ENCODE measurements around the gene TOP2B.

Gene TOP2B

DNA sequence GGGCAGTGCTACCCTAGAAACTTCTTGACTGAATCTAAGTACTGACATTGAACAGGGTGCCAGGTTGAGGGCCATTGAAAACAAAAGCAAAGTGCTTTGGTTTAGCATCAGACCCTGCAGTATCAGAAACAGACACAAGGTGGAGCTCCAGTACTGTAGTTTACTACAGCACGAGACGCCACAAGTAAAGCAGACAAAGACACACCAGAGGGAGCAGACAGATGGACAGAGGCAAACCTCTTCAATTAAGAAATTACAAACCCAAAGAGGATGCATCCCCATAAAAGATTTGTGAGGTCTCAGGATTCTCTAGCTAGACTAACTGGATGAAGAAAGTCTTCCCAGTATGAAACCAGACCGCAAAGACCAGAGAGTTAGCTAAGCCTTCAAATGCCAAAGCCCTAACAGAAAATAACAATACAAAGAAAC lies 16.6 kb downstream of the TOP2B start:
- H2AFZ ChIP-seq (ENCODE audit: low read length) = no peak overlapping the region
- peaks cover 0 to 31% of the 10 kb centered on the region in 2 donors for H3K36me3 ChIP-seq (replicated peaks in 1 of 2; ENCODE audit: control insufficient read depth in 2 of 2, insufficient read depth in 2 of 2, low read length in 2 of 2)
- peaks cover 0 to 31% of the 10 kb centered on the region in 2 donors for H3K9me3 ChIP-seq (replicated peaks in 1 of 2; ENCODE audit: control insufficient read depth in 2 of 2, insufficient read depth in 1 of 2, low read depth in 1 of 2, low read length in 2 of 2)
- H3K9ac ChIP-seq (ENCODE audit: low read depth, low read length, poor library complexity) = no peak overlapping the region
- no peak overlapping the region for H3K23ac ChIP-seq (ENCODE audit: low read depth, low read length, poor library complexity)
- no peak overlapping the region for H3K4me2 ChIP-seq (ENCODE audit: insufficient read depth, low read length, poor library complexity, severe bottlenecking)
- H3K79me1 ChIP-seq (ENCODE audit: low read depth, low read length) = peaks cover 3% of the 10 kb centered on the region
- H2BK15ac ChIP-seq (ENCODE audit: low read length) = no peak overlapping the region
- H2BK5ac ChIP-seq (ENCODE audit: low read length) = no peak overlapping the region
- no peak overlapping the region for H2BK12ac ChIP-seq (ENCODE audit: low read length)
- no CpG with 5 or more reads among the region's 3 CpGs for WGBS, 2 donors (ENCODE audit: extremely low coverage in 2 of 2, insufficient read length in 2 of 2, insufficient replicate concordance in 1 of 2)
- no peak overlapping the region for H3K27ac ChIP-seq (replicated peaks; ENCODE audit: low read length)
- H2BK120ac ChIP-seq (ENCODE audit: low read depth, low read length) = no peak overlapping the region
- DNase-seq (ENCODE audit: low spot score) = peak; percentile 86
- H3K14ac ChIP-seq (ENCODE audit: low read length) = no peak overlapping the region
- H3K4ac ChIP-seq (ENCODE audit: low read length) = no peak overlapping the region
- H3K4me3 ChIP-seq (ENCODE audit: low read length in 2 of 2) = no peak overlapping the region
- no peaks in the 10 kb centered on the region for H3K4me1 ChIP-seq (ENCODE audit: control insufficient read depth in 2 of 2, insufficient read depth in 1 of 2, low read depth in 1 of 2, low read length in 2 of 2)
- no peaks in the 10 kb centered on the region for H3K27me3 ChIP-seq (ENCODE audit: control insufficient read depth in 3 of 3, insufficient read depth in 3 of 3, low read depth in 1 of 3, low read length in 3 of 3)
- H2AK5ac ChIP-seq (ENCODE audit: low read depth, low read length) = no peak overlapping the region
- no peak overlapping the region for H3K18ac ChIP-seq (ENCODE audit: low read length)
- no peak overlapping the region for H4K91ac ChIP-seq (ENCODE audit: low read depth, low read length, poor library complexity)
- no peak overlapping the region for H4K8ac ChIP-seq (ENCODE audit: low read depth, low read length)

DNA sequence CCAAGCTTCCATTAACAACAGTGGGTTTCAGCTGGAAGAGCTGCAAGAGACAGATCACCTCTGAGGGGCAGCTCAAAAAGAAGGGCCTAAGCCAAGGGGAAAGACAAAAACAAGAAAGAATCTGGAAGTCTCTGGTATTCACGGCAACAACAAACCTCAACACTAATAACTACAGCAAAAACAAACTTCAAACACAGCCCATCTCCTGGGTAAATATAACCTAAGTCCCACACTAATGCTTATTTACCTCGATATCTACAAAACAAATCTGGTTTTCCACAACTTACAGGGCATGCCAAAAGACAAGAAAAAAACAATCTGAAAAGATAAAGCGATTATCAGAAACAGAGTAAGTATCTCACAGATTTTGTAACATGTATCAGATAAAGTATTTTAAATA lies 29.7 kb downstream of the TOP2B start:
- H2BK120ac ChIP-seq (ENCODE audit: low read depth, low read length) = no peak overlapping the region
- no peak overlapping the region for H2BK5ac ChIP-seq (ENCODE audit: low read length)
- H4K8ac ChIP-seq (ENCODE audit: low read depth, low read length) = no peak overlapping the region
- peaks cover 6 to 99% of the 10 kb centered on the region in 2 donors for H3K36me3 ChIP-seq (replicated peaks in 1 of 2; ENCODE audit: control insufficient read depth in 2 of 2, insufficient read depth in 2 of 2, low read length in 2 of 2)
- H2BK15ac ChIP-seq (ENCODE audit: low read length) = no peak overlapping the region
- no peak for DNase-seq (ENCODE audit: low spot score)
- no peak overlapping the region for H3K9ac ChIP-seq (ENCODE audit: low read depth, low read length, poor library complexity)
- no peak overlapping the region for H2AK5ac ChIP-seq (ENCODE audit: low read depth, low read length)
- H3K18ac ChIP-seq (ENCODE audit: low read length) = no peak overlapping the region
- H3K4me2 ChIP-seq (ENCODE audit: insufficient read depth, low read length, poor library complexity, severe bottlenecking) = no peak overlapping the region
- H4K91ac ChIP-seq (ENCODE audit: low read depth, low read length, poor library complexity) = no peak overlapping the region
- H3K4me1 ChIP-seq (ENCODE audit: control insufficient read depth in 2 of 2, insufficient read depth in 1 of 2, low read depth in 1 of 2, low read length in 2 of 2) = no peaks in the 10 kb centered on the region
- no peak overlapping the region for H3K4ac ChIP-seq (ENCODE audit: low read length)
- H3K27ac ChIP-seq (replicated peaks; ENCODE audit: low read length) = no peak overlapping the region
- H3K9me3 ChIP-seq (replicated peaks in 1 of 2; ENCODE audit: control insufficient read depth in 2 of 2, insufficient read depth in 1 of 2, low read depth in 1 of 2, low read length in 2 of 2) = no peaks in the 10 kb centered on the region
- no peak overlapping the region for H3K4me3 ChIP-seq (ENCODE audit: low read length in 2 of 2)
- no CpG with 5 or more reads among the region's 3 CpGs for WGBS, 2 donors (ENCODE audit: extremely low coverage in 2 of 2, insufficient read length in 2 of 2, insufficient replicate concordance in 1 of 2)
- no peak overlapping the region for H3K14ac ChIP-seq (ENCODE audit: low read length)
- no peaks in the 10 kb centered on the region for H3K27me3 ChIP-seq (ENCODE audit: control insufficient read depth in 3 of 3, insufficient read depth in 3 of 3, low read depth in 1 of 3, low read length in 3 of 3)
- no peak overlapping the region for H2AFZ ChIP-seq (ENCODE audit: low read length)
- H2BK12ac ChIP-seq (ENCODE audit: low read length) = no peak overlapping the region
- H3K79me1 ChIP-seq (ENCODE audit: low read depth, low read length) = no peaks in the 10 kb centered on the region
- H3K23ac ChIP-seq (ENCODE audit: low read depth, low read length, poor library complexity) = no peak overlapping the region

DNA sequence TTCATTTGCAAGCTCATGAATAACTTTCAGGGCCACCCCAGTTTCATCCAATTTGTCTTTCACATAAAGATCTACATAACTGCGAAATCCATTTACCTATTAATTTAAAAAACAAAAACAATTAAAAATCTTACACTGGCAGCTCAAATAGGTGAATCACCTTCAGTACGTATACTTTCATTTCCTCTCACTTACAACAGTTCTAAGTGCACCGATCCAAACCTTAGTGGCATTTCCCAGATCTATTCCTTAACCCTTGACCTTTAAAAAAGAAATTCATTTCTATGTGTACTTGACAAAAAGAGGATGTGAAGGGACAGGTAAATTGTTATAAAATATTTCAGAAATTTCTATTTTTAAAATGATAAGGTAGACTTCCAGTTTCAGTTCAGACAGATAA lies 30.8 kb downstream of the TOP2B start:
- no peak overlapping the region for H3K4ac ChIP-seq (ENCODE audit: low read length)
- no peak overlapping the region for H2BK12ac ChIP-seq (ENCODE audit: low read length)
- no peaks in the 10 kb centered on the region for H3K27me3 ChIP-seq (ENCODE audit: control insufficient read depth in 3 of 3, insufficient read depth in 3 of 3, low read depth in 1 of 3, low read length in 3 of 3)
- H3K79me1 ChIP-seq (ENCODE audit: low read depth, low read length) = no peaks in the 10 kb centered on the region
- no peak overlapping the region for H2BK15ac ChIP-seq (ENCODE audit: low read length)
- H3K23ac ChIP-seq (ENCODE audit: low read depth, low read length, poor library complexity) = no peak overlapping the region
- H2BK5ac ChIP-seq (ENCODE audit: low read length) = no peak overlapping the region
- no peak overlapping the region for H2BK120ac ChIP-seq (ENCODE audit: low read depth, low read length)
- no peaks in the 10 kb centered on the region for H3K4me1 ChIP-seq (ENCODE audit: control insufficient read depth in 2 of 2, insufficient read depth in 1 of 2, low read depth in 1 of 2, low read length in 2 of 2)
- no peak overlapping the region for H2AK5ac ChIP-seq (ENCODE audit: low read depth, low read length)
- no peak overlapping the region for H4K8ac ChIP-seq (ENCODE audit: low read depth, low read length)
- DNase-seq (ENCODE audit: low spot score) = no peak
- no peak overlapping the region for H3K27ac ChIP-seq (replicated peaks; ENCODE audit: low read length)
- H4K91ac ChIP-seq (ENCODE audit: low read depth, low read length, poor library complexity) = no peak overlapping the region
- 100% methylated on average over 1 of the region's 3 CpGs; no CpG with 5 or more reads in 1 of the 2 donors for WGBS, 2 donors (ENCODE audit: extremely low coverage in 2 of 2, insufficient read length in 2 of 2, insufficient replicate concordance in 1 of 2)
- H3K36me3 ChIP-seq (replicated peaks in 1 of 2; ENCODE audit: control insufficient read depth in 2 of 2, insufficient read depth in 2 of 2, low read length in 2 of 2) = peaks cover 6 to 100% of the 10 kb centered on the region in 2 donors
- no peak overlapping the region for H3K9ac ChIP-seq (ENCODE audit: low read depth, low read length, poor library complexity)
- no peak overlapping the region for H3K4me2 ChIP-seq (ENCODE audit: insufficient read depth, low read length, poor library complexity, severe bottlenecking)
- no peak overlapping the region for H2AFZ ChIP-seq (ENCODE audit: low read length)
- H3K14ac ChIP-seq (ENCODE audit: low read length) = no peak overlapping the region
- no peak overlapping the region for H3K18ac ChIP-seq (ENCODE audit: low read length)
- H3K4me3 ChIP-seq (ENCODE audit: low read length in 2 of 2) = no peak overlapping the region
- H3K9me3 ChIP-seq (replicated peaks in 1 of 2; ENCODE audit: control insufficient read depth in 2 of 2, insufficient read depth in 1 of 2, low read depth in 1 of 2, low read length in 2 of 2) = no peaks in the 10 kb centered on the region

DNA sequence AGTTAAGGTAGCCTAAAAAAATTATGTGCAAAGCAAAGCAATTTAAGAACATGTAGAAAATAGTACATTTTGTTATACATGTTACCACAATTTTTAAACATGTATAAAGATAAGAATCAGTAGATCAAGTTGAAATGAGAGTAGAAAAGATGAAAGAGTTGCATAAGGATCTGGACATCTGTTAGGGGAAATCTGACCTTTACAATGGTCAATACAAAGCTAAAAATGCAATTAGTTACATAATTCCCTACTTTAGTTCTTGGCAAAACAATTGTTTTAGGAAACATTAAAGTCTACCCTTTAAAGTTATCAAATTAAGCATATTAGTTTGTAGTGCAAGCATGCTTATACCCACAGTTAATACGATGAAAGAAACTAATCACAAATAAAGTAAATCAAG lies 32.7 kb downstream of the TOP2B start:
- Histone ChIP-seq H3K27ac (replicated peaks; ENCODE audit: low read length) (no peak overlapping the region), H3K27me3 (ENCODE audit: control insufficient read depth in 3 of 3, insufficient read depth in 3 of 3, low read depth in 1 of 3, low read length in 3 of 3) (no peaks in the 10 kb centered on the region), H2AK5ac (ENCODE audit: low read depth, low read length) (no peak overlapping the region), H3K23ac (ENCODE audit: low read depth, low read length, poor library complexity) (no peak overlapping the region), H2BK15ac (ENCODE audit: low read length) (no peak overlapping the region), H3K4me2 (ENCODE audit: insufficient read depth, low read length, poor library complexity, severe bottlenecking) (no peak overlapping the region), H3K14ac (ENCODE audit: low read length) (no peak overlapping the region), H4K91ac (ENCODE audit: low read depth, low read length, poor library complexity) (no peak overlapping the region), H3K18ac (ENCODE audit: low read length) (no peak overlapping the region), H3K79me1 (ENCODE audit: low read depth, low read length) (no peaks in the 10 kb centered on the region), H2BK12ac (ENCODE audit: low read length) (no peak overlapping the region), H4K8ac (ENCODE audit: low read depth, low read length) (no peak overlapping the region), H2AFZ (ENCODE audit: low read length) (no peak overlapping the region), H3K36me3 (replicated peaks in 1 of 2; ENCODE audit: control insufficient read depth in 2 of 2, insufficient read depth in 2 of 2, low read length in 2 of 2) (peaks cover 10 to 100% of the 10 kb centered on the region in 2 donors), H3K9ac (ENCODE audit: low read depth, low read length, poor library complexity) (no peak overlapping the region), H3K4me1 (ENCODE audit: control insufficient read depth in 2 of 2, insufficient read depth in 1 of 2, low read depth in 1 of 2, low read length in 2 of 2) (no peaks in the 10 kb centered on the region), H3K9me3 (replicated peaks in 1 of 2; ENCODE audit: control insufficient read depth in 2 of 2, insufficient read depth in 1 of 2, low read depth in 1 of 2, low read length in 2 of 2) (no peaks in the 10 kb centered on the region), H2BK5ac (ENCODE audit: low read length) (no peak overlapping the region), H3K4me3 (ENCODE audit: low read length in 2 of 2) (no peak overlapping the region), H3K4ac (ENCODE audit: low read length) (no peak overlapping the region), H2BK120ac (ENCODE audit: low read depth, low read length) (no peak overlapping the region)
- WGBS, 2 donors (ENCODE audit: extremely low coverage in 2 of 2, insufficient read length in 2 of 2, insufficient replicate concordance in 1 of 2) = no CpG with 5 or more reads among the region's 1 CpG
- DNase-seq (ENCODE audit: low spot score) = no peak
